WTC11 (cell line): Measurements from ENCODE around the gene FBXO31. TPM values are rescaled to one million over a fixed set of nuclear protein-coding genes. Genes with fewer than 3 reads are reported as not detected.
A peak's percentile ranks its signal among the peaks of the same experiment; 100 is the strongest.

Source experiments
- ATAC-seq: fragments of 200-7000 bp; cut with Tn5 transposase; 2 replicates; pipeline ENCODE4 v1.10.0; 2021; ENCODE audit warnings: mild to moderate bottlenecking, moderate library complexity
- CTCF ChIA-PET: fragments of 300-600 bp; sonication (Branson Sonifier 250); formaldehyde crosslinking; loops from one replicate; lab custom pipeline; 2021; ENCODE audit warnings: antibody characterized with exemption; lab: Charles Lee
- POLR2A ChIA-PET: fragments of 350-600 bp; sonication (Branson Sonifier 250); formaldehyde crosslinking; loops from one replicate; lab custom pipeline; 2021; ENCODE audit warnings: antibody characterized with exemption; lab: Charles Lee
- DNase-seq: peaks from one replicate; pipeline ENCODE4 v3.0.0; 2021; ENCODE audit warnings: low spot score
- H3K27ac Mint-ChIP-seq: 2 replicates; pipeline ENCODE4 v1.8.0; 2021; ENCODE audit warnings: mixed read lengths
- H3K27me3 Mint-ChIP-seq: 2 replicates; pipeline ENCODE4 v1.8.0; 2021; ENCODE audit warnings: low read depth, mild to moderate bottlenecking, moderate library complexity, mixed read lengths
- H3K36me3 Mint-ChIP-seq: 2 replicates; pipeline ENCODE4 v1.8.0; 2021; ENCODE audit warnings: mixed read lengths
- H3K4me1 Mint-ChIP-seq: 2 replicates; pipeline ENCODE4 v1.8.0; 2022; ENCODE audit warnings: mixed read lengths
- H3K4me3 Mint-ChIP-seq: 2 replicates; pipeline ENCODE4 v1.8.0; 2021; ENCODE audit warnings: mild to moderate bottlenecking, moderate library complexity, mixed read lengths
- H3K9me3 Mint-ChIP-seq: 2 replicates; pipeline ENCODE4 v1.8.0; 2021; ENCODE audit warnings: mixed read lengths
- ARID4B ChIP-seq: sonication (generic); formaldehyde crosslinking; IDR thresholded peaks from 2 replicates; pipeline ENCODE4 v1.8.0; 2023; ENCODE audit warnings: missing genetic modification reagents, mild to moderate bottlenecking, borderline replicate concordance
- CDX4 ChIP-seq: fragments of 250-450 bp; sonication (Bioruptor Pico); IDR thresholded peaks from 2 replicates; pipeline ENCODE4 v1.9.0; 2021; ENCODE audit warnings: moderate library complexity, mild to moderate bottlenecking, inconsistent platforms, borderline replicate concordance
- ERG ChIP-seq: fragments of 250-450 bp; sonication (Bioruptor Pico); IDR thresholded peaks from 2 replicates; pipeline ENCODE4 v1.8.0; 2021; ENCODE audit warnings: mild to moderate bottlenecking
- MLX ChIP-seq: sonication (generic); formaldehyde crosslinking; IDR thresholded peaks from 2 replicates; pipeline ENCODE4 v1.8.1; 2023; ENCODE audit warnings: mild to moderate bottlenecking, missing genetic modification reagents, moderate library complexity
- MXD4 ChIP-seq: fragments of 250-450 bp; sonication (Bioruptor Pico); IDR thresholded peaks from 2 replicates; pipeline ENCODE4 v1.8.0; 2021; ENCODE audit warnings: mild to moderate bottlenecking, moderate library complexity, borderline replicate concordance
- NR2C2 ChIP-seq: sonication (generic); formaldehyde crosslinking; IDR thresholded peaks from 2 replicates; pipeline ENCODE4 v1.8.0; 2022; ENCODE audit warnings: mild to moderate bottlenecking, missing genetic modification reagents
- RORB ChIP-seq: fragments of 250-450 bp; sonication (Bioruptor Pico); IDR thresholded peaks from 2 replicates; pipeline ENCODE4 v1.9.0; 2021; ENCODE audit warnings: mild to moderate bottlenecking
- ZBTB43 ChIP-seq: sonication (generic); formaldehyde crosslinking; IDR thresholded peaks from 2 replicates; pipeline ENCODE4 v1.8.1; 2023; ENCODE audit warnings: mild to moderate bottlenecking, missing genetic modification reagents
- ZNF121 ChIP-seq: sonication (generic); formaldehyde crosslinking; IDR thresholded peaks from 2 replicates; pipeline ENCODE4 v1.8.0; 2023; ENCODE audit warnings: missing genetic modification reagents
- ZNF317 ChIP-seq: sonication (generic); formaldehyde crosslinking; IDR thresholded peaks from 2 replicates; pipeline ENCODE4 v1.8.1; 2023; ENCODE audit warnings: low read depth, mild to moderate bottlenecking, moderate library complexity, missing genetic modification reagents, borderline replicate concordance
- ZNF396 ChIP-seq: fragments of 250-450 bp; sonication (Bioruptor Pico); IDR thresholded peaks from 2 replicates; pipeline ENCODE4 v1.8.0; 2021; ENCODE audit warnings: mild to moderate bottlenecking, moderate library complexity, borderline replicate concordance
- total RNA-seq: library from RNA; stranded (reverse); gene quantifications from 3 replicates; pipeline ENCODE4 v1.2.3, GENCODE V29; 2021
- TF ChIP-seq, protein P1 (sequence below): sonication (generic); formaldehyde crosslinking; IDR thresholded peaks from 2 replicates; pipeline ENCODE4 v1.8.1; 2022; ENCODE audit warnings: mild to moderate bottlenecking, missing genetic modification reagents, moderate library complexity, borderline replicate concordance
- TF ChIP-seq, protein P2 (sequence below): fragments of 200-600 bp; IDR thresholded peaks from 2 replicates; pipeline ENCODE4 v1.8.0; 2022; ENCODE audit warnings: antibody characterized with exemption

The FBXO31 gene
- total RNA-seq, 1 experiment from 2014 or later, result 22.6 TPM

GRCh38 chr16:87395181-87395842 is 11.7 kb upstream of the FBXO31 start (continued):
- TF ChIP-seq MLX (CRISPR knock-in tag) (no peak), ZNF317 (CRISPR knock-in tag) (no peak), ZNF121 (CRISPR knock-in tag) (no peak), ZNF396 (CRISPR knock-in tag) (no peak), RORB (CRISPR knock-in tag) (no peak), MXD4 (CRISPR knock-in tag) (no peak)
- TF ChIP-seq, protein P1, sequence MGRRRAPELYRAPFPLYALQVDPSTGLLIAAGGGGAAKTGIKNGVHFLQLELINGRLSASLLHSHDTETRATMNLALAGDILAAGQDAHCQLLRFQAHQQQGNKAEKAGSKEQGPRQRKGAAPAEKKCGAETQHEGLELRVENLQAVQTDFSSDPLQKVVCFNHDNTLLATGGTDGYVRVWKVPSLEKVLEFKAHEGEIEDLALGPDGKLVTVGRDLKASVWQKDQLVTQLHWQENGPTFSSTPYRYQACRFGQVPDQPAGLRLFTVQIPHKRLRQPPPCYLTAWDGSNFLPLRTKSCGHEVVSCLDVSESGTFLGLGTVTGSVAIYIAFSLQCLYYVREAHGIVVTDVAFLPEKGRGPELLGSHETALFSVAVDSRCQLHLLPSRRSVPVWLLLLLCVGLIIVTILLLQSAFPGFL (CRISPR knock-in tag), result no peak

DNA sequence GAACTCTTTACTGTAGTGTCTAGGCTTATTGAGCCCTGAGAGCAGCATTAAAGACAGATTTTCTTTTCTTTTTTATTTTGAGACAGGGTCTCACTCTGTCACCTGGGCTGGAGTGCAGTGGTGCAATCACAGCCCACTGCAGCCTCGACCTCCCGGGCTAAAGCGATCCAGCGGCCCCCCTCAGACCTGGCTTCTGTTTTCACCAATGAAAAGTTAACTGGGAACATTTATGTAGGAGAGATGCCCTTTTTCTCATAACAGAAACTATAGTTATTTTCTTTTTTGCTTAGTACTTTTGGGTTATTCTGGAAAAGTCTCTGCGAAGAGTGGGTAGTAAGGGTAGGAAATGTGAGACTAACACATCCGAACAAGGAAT is 10.1 kb upstream of the FBXO31 start:
- TF ChIP-seq, protein P2, sequence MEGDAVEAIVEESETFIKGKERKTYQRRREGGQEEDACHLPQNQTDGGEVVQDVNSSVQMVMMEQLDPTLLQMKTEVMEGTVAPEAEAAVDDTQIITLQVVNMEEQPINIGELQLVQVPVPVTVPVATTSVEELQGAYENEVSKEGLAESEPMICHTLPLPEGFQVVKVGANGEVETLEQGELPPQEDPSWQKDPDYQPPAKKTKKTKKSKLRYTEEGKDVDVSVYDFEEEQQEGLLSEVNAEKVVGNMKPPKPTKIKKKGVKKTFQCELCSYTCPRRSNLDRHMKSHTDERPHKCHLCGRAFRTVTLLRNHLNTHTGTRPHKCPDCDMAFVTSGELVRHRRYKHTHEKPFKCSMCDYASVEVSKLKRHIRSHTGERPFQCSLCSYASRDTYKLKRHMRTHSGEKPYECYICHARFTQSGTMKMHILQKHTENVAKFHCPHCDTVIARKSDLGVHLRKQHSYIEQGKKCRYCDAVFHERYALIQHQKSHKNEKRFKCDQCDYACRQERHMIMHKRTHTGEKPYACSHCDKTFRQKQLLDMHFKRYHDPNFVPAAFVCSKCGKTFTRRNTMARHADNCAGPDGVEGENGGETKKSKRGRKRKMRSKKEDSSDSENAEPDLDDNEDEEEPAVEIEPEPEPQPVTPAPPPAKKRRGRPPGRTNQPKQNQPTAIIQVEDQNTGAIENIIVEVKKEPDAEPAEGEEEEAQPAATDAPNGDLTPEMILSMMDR, result no peak
- TF ChIP-seq NR2C2 (CRISPR knock-in tag) (no peak), CDX4 (CRISPR knock-in tag) (no peak), ARID4B (CRISPR knock-in tag) (no peak), ZBTB43 (no peak), ERG (CRISPR knock-in tag) (no peak)
- DNase-seq, result no peak
- peaks cover 25% of the 10 kb centered on the region for H3K4me1 Mint-ChIP-seq
- POLR2A ChIA-PET, result interaction anchor here (1.0 kb wide), 1 partner anchor 10 kb away, joined by 6 read pairs; the partner anchor contains the start of gene FBXO31
- CTCF ChIA-PET, result interaction anchor here (1.0 to 2.4 kb wide), 6 partner anchors 10 to 264 kb away, joined by 3 to 20 read pairs (median 5); partner anchors contain the start of gene FBXO31
- H3K27me3 Mint-ChIP-seq, result peaks cover 3% of the 10 kb centered on the region; the same call in 1 of the 2 replicates
- H3K4me3 Mint-ChIP-seq, result peak overlapping the region; percentile 87
- H3K9me3 Mint-ChIP-seq, result no peaks in the 10 kb centered on the region
- peaks cover 7% of the 10 kb centered on the region for H3K36me3 Mint-ChIP-seq
- no peak for ATAC-seq
- H3K27ac Mint-ChIP-seq, result peak overlapping the region; percentile 91
